HepG2 (cell line): Measurements from ENCODE around the gene SRD5A3. TPM values are rescaled to one million over a fixed set of nuclear protein-coding genes. Genes with fewer than 3 reads are reported as not detected.

ENCODE experiments used
- BATF2 ChIP-seq: sonication (generic); formaldehyde crosslinking; IDR thresholded peaks from 2 replicates; pipeline ENCODE4 v1.8.0; 2022; ENCODE audit warnings: mild to moderate bottlenecking, missing genetic modification reagents, moderate library complexity
- CBX2 ChIP-seq, 2 experiments: fragments of 200-600 bp in 1 of 2; sonication (generic); formaldehyde crosslinking in 1 of 2; IDR thresholded peaks; 2 replicates each; pipeline versions ENCODE4 v1.7.0 to v1.8.1; 2018 to 2022; ENCODE audit warnings: low read depth in 2 of 2, low read length in 1 of 2, mild to moderate bottlenecking in 1 of 2, missing genetic modification reagents in 1 of 2
- HBP1 ChIP-seq: IDR thresholded peaks from 2 replicates; pipeline ENCODE4 v1.6.1; 2016; ENCODE audit warnings: low read depth, control low read depth
- KMT2B ChIP-seq: IDR thresholded peaks from 2 replicates; pipeline ENCODE4 v1.6.1; 2016; ENCODE audit warnings: missing genetic modification reagents, missing compliant biosample characterization
- LRRFIP1 ChIP-seq: sonication (generic); formaldehyde crosslinking; conservative IDR thresholded peaks from 2 replicates; pipeline ENCODE4 v1.4.0; 2020; ENCODE audit warnings: missing genetic modification reagents
- NFE2L2 ChIP-seq: fragments of 150-350 bp; IDR thresholded peaks from 2 replicates; pipeline ENCODE4 v1.6.1; 2014; ENCODE audit warnings: low read length
- PHF21A ChIP-seq: sonication (generic); formaldehyde crosslinking; IDR thresholded peaks from 2 replicates; pipeline ENCODE4 v1.5.0; 2020; ENCODE audit warnings: mild to moderate bottlenecking, missing genetic modification reagents
- PHF5A ChIP-seq: IDR thresholded peaks from one replicate; pipeline ENCODE4 v1.6.1; 2018; ENCODE audit warnings: low read depth, missing genetic modification reagents; ENCODE audit not compliant: unreplicated experiment
- PRPF4 ChIP-seq: fragments of 200-400 bp; formaldehyde crosslinking; IDR thresholded peaks from 2 replicates; pipeline ENCODE4 v1.6.1; 2016; ENCODE audit warnings: low read length, low read depth; ENCODE audit not compliant: poor library complexity, severe bottlenecking
- SPEN ChIP-seq: sonication (generic); formaldehyde crosslinking; IDR thresholded peaks from 2 replicates; pipeline ENCODE4 v1.5.1; 2020; ENCODE audit warnings: low read depth, mild to moderate bottlenecking, missing genetic modification reagents
- TERF1 ChIP-seq: sonication (generic); formaldehyde crosslinking; IDR thresholded peaks from 2 replicates; pipeline ENCODE4 v1.8.0; 2022; ENCODE audit warnings: mild to moderate bottlenecking, missing genetic modification reagents, moderate library complexity
- TP53 ChIP-seq: sonication (generic); formaldehyde crosslinking; conservative IDR thresholded peaks from 2 replicates; pipeline ENCODE4 v1.4.0; 2020; ENCODE audit warnings: missing genetic modification reagents
- ZKSCAN1 ChIP-seq: fragments of 150-350 bp; IDR thresholded peaks from 2 replicates; pipeline ENCODE4 v1.6.1; 2014; ENCODE audit warnings: low read length
- ZNF260 ChIP-seq: sonication (generic); formaldehyde crosslinking; IDR thresholded peaks from 2 replicates; pipeline ENCODE4 v1.4.0; 2020; ENCODE audit warnings: missing genetic modification reagents, low read depth, mild to moderate bottlenecking, borderline replicate concordance
- ZNF30 ChIP-seq: sonication (generic); formaldehyde crosslinking; IDR thresholded peaks from 2 replicates; pipeline ENCODE4 v1.5.0; 2020; ENCODE audit warnings: mild to moderate bottlenecking, missing genetic modification reagents
- ZNF543 ChIP-seq: sonication (generic); formaldehyde crosslinking; IDR thresholded peaks from 2 replicates; pipeline ENCODE4 v1.4.0; 2020; ENCODE audit warnings: mild to moderate bottlenecking, missing genetic modification reagents
- ZNF670 ChIP-seq: sonication (generic); formaldehyde crosslinking; IDR thresholded peaks from 2 replicates; pipeline ENCODE4 v1.8.0; 2022; ENCODE audit warnings: mild to moderate bottlenecking, missing genetic modification reagents, borderline replicate concordance
- ZNF776 ChIP-seq: sonication (generic); formaldehyde crosslinking; IDR thresholded peaks from 2 replicates; pipeline ENCODE4 v1.4.0; 2020; ENCODE audit warnings: mild to moderate bottlenecking, missing genetic modification reagents
- ZNF790 ChIP-seq: sonication (generic); formaldehyde crosslinking; IDR thresholded peaks from 2 replicates; pipeline ENCODE4 v1.8.0; 2022; ENCODE audit warnings: missing genetic modification reagents, mild to moderate bottlenecking, borderline replicate concordance
- ZSCAN25 ChIP-seq: sonication (generic); formaldehyde crosslinking; IDR thresholded peaks from 2 replicates; pipeline ENCODE4 v1.8.0; 2022; ENCODE audit warnings: mild to moderate bottlenecking, missing genetic modification reagents
- ZZZ3 ChIP-seq: sonication (generic); formaldehyde crosslinking; IDR thresholded peaks from 2 replicates; pipeline ENCODE4 v1.4.0; 2020; ENCODE audit warnings: missing genetic modification reagents, mild to moderate bottlenecking, borderline replicate concordance
- polyA plus RNA-seq, 8 experiments: library from polyadenylated mRNA; depleted of rRNA in 3 of 8; stranded (reverse) in 7 of 8; unstranded in 1 of 8; fragments of >200 nt; fragmentation: Illumina TruSeq in 4 of 8; extraction: Trizol in 4 of 8; gene quantifications; 2 replicates each; pipeline versions ENCODE4 v1.2.1 to v1.2.3, GENCODE V29; 2011 to 2016; ENCODE audit warnings: low read depth in 4 of 8, missing spikeins in 1 of 8, mixed read lengths in 1 of 8; ENCODE audit not compliant: insufficient read depth in 1 of 8
- total RNA-seq, 5 experiments: library from RNA; depleted of rRNA; stranded (reverse); fragments of >200 nt; fragmentation: Illumina TruSeq; extraction: Trizol; gene quantifications; 2 replicates each; pipeline ENCODE4 v1.2.3, GENCODE V29; 2016; ENCODE audit warnings: low read depth in 1 of 5
- TF ChIP-seq, protein P1 (sequence below): sonication (generic); formaldehyde crosslinking; IDR thresholded peaks from 2 replicates; pipeline ENCODE4 v1.4.0; 2020; ENCODE audit warnings: low read depth, mild to moderate bottlenecking, missing genetic modification reagents

Gene SRD5A3
- total and polyA plus RNA-seq, 2 of the 13 experiments (the other 11 are each of a cell fraction or from before 2014, with no cell fraction given): 12.4 to 18.4 TPM

DNA sequence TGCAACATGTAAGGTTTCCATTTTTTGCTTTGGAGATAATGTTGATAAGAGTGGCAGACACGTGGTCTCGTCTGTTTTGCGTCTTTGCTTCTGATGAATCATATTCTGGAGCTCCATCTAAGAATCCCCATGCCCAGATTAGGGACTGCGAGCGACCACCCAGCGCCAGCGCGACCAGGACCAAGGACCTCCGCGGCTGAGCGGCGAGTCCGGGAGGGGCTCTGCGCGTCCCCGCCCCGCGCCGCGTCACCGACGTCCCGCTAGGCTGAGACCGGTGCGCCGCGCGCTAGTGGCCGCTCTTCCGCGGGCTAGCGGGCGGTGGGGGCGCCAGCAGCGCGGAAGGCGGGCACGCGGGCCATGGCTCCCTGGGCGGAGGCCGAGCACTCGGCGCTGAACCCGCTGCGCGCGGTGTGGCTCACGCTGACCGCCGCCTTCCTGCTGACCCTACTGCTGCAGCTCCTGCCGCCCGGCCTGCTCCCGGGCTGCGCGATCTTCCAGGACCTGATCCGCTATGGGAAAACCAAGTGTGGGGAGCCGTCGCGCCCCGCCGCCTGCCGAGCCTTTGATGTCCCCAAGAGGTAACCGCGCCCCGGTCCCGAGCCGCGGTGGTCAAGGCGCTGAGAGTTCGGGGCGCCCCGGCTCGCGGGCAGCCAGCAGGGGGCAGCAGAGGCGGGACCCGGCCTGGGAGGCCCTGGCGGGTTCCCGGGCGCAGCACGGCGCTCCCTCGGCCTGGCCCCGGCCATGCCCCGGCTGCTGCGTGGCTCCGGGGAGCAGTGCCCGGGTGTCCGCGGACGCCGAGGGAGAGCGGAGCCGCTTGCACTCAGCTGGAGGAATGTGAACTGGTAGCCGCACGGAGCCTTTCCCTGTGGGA is at the start of gene SRD5A3 (continued):
- TF ChIP-seq LRRFIP1 (CRISPR knock-in tag): no peak
- TF ChIP-seq ZKSCAN1: no peak
- TF ChIP-seq SPEN (CRISPR knock-in tag): peak; percentile 75
- no peak for TF ChIP-seq BATF2 (CRISPR knock-in tag)
- TF ChIP-seq ZNF30: no peak
- no peak for TF ChIP-seq NFE2L2
- peak; percentile 78; the same call in 1 of the 2 replicates for TF ChIP-seq ZNF790
- TF ChIP-seq ZZZ3 (CRISPR knock-in tag): no peak
- TF ChIP-seq HBP1 (CRISPR knock-in tag): no peak
- TF ChIP-seq PHF5A: no peak
- TF ChIP-seq ZNF670: no peak
- peak; percentile 22; the same call in 1 of the 2 replicates for TF ChIP-seq ZNF543
- TF ChIP-seq PHF21A (CRISPR knock-in tag): peak; percentile 63
- peak; percentile 58 for TF ChIP-seq ZSCAN25 (CRISPR knock-in tag)
- TF ChIP-seq KMT2B (CRISPR knock-in tag): peak; percentile 48; the same call in 1 of the 2 replicates
- peak; percentile 70; the same call in 1 of the 2 replicates for TF ChIP-seq TERF1 (CRISPR knock-in tag)
- TF ChIP-seq ZNF776 (CRISPR knock-in tag): no peak; the same call in 1 of the 2 replicates
- TF ChIP-seq CBX2 (IDR thresholded peaks at IDR 0.05; ENCODE audit: low read depth, low read length): no peak
- no peak for TF ChIP-seq CBX2 (CRISPR knock-in tag; IDR thresholded peaks at IDR 0.05; ENCODE audit: low read depth)
- TF ChIP-seq PRPF4: no peak
- TF ChIP-seq ZNF260 (CRISPR knock-in tag): no peak
- TF ChIP-seq, protein P1, sequence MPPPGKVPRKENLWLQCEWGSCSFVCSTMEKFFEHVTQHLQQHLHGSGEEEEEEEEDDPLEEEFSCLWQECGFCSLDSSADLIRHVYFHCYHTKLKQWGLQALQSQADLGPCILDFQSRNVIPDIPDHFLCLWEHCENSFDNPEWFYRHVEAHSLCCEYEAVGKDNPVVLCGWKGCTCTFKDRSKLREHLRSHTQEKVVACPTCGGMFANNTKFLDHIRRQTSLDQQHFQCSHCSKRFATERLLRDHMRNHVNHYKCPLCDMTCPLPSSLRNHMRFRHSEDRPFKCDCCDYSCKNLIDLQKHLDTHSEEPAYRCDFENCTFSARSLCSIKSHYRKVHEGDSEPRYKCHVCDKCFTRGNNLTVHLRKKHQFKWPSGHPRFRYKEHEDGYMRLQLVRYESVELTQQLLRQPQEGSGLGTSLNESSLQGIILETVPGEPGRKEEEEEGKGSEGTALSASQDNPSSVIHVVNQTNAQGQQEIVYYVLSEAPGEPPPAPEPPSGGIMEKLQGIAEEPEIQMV: no peak
- 0 out of 2 replicates have a peak, but pooled peaks have one; percentile 8 for TF ChIP-seq TP53
